ENCODE measurements around the gene CACYBP. TPM values are rescaled to one million over a fixed set of nuclear protein-coding genes. Genes with fewer than 3 reads are reported as not detected.
A peak's percentile ranks its signal among the peaks of the same experiment; 100 is the strongest.

CACYBP gene
- total and polyA plus RNA-seq, 2 of the 8 experiments (the other 6 are each of a cell fraction or from before 2014, with no cell fraction given): 28.3 to 247 TPM

DNA sequence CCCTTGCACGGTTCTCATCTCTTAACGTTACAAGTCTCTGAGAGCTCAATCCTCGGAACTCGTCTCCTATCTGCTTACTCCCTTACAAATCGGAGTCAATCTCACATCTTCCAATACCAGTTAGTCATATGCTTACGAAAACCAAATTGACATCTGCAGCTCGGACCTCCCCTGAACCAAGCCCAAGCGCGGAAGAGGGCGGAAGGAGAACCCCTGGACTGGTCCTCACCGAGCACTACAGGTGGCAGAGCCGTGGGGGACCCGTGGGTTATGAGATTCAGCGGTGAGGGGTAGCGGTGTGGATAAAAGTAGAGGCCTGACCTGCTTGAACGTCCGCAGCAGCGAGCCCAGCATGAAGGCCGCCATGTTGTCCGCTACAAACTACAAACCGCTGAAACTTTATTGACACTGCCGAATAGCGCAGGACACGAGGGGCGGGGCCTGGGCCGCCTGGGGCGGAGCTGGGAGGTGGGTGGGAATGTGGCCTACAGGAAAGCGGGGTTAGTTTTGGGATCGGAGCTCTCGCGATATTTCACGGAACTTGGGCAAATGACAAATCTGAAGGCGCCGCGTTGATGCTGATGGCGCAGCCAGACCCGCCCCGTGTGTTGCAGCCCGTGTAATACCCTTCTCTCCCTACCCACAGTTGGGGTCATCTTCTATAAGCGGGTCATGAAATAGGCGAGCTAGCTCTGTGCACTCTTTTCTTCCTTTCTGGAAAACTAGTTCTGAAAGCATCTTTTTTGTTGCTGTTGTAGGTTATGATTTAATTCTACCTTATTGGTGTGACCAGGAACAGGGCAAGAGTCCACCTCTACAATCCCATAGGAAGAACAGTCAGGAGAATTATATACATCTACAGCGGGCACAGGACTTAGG lies 23.5 kb downstream of the CACYBP start, which contains the start of gene MRPS14 (continued):
- TF ChIP-seq EP300 (IDR thresholded peaks at IDR 0.05; ENCODE audit: borderline replicate concordance in 1 of 2, low read depth in 2 of 2, low read length in 2 of 2) (no peak), YY1 (IDR thresholded peaks at IDR 0.05; ENCODE audit: low read depth, low read length) (peak; percentile 99), TCF12 (IDR thresholded peaks at IDR 0.05; ENCODE audit: low read depth, low read length) (peak; percentile 61; the same call in 1 of the 2 replicates), CHD1 (IDR thresholded peaks at IDR 0.05; ENCODE audit: low read depth, low read length) (no peak), CBX5 (IDR thresholded peaks at IDR 0.05; ENCODE audit: low read depth, low read length) (no peak), NANOG (IDR thresholded peaks at IDR 0.05; ENCODE audit: insufficient read depth, low read depth, low read length, poor library complexity, severe bottlenecking) (peak; percentile 49), MAFK (IDR thresholded peaks at IDR 0.05; ENCODE audit: low read depth, low read length) (no peak), CBX8 (IDR thresholded peaks at IDR 0.05; ENCODE audit: borderline replicate concordance, low read depth, low read length) (no peak), RAD21 (IDR thresholded peaks at IDR 0.05 in 1 of 2, conservative IDR thresholded peaks at IDR 0.05 in 1 of 2; ENCODE audit: low read depth in 2 of 2, low read length in 2 of 2) (no peak), HDAC2 (IDR thresholded peaks at IDR 0.05; ENCODE audit: borderline replicate concordance in 1 of 2, low read depth in 2 of 2, low read length in 2 of 2) (no peak), KDM4A (IDR thresholded peaks at IDR 0.05; ENCODE audit: low read depth, low read length, severe bottlenecking) (peak; percentile 65), RXRA (IDR thresholded peaks at IDR 0.05; ENCODE audit: insufficient read depth, low read depth, low read length) (no peak), SP2 (IDR thresholded peaks at IDR 0.05; ENCODE audit: low read length) (no peak), SIX5 (IDR thresholded peaks at IDR 0.05; ENCODE audit: low read depth, low read length) (no peak), SP4 (IDR thresholded peaks at IDR 0.05; ENCODE audit: low read length) (peak; percentile 81; the same call in 1 of the 2 replicates), CEBPB (IDR thresholded peaks at IDR 0.05; ENCODE audit: low read depth, low read length) (no peak), BACH1 (IDR thresholded peaks at IDR 0.05; ENCODE audit: low read length) (no peak), CHD2 (IDR thresholded peaks at IDR 0.05; ENCODE audit: low read length) (peak; percentile 96), KDM1A (IDR thresholded peaks at IDR 0.05; ENCODE audit: borderline replicate concordance, low read length) (no peak), BRCA1 (IDR thresholded peaks at IDR 0.05; ENCODE audit: low read depth, low read length) (peak; percentile 80)
- TF ChIP-seq, protein P1, sequence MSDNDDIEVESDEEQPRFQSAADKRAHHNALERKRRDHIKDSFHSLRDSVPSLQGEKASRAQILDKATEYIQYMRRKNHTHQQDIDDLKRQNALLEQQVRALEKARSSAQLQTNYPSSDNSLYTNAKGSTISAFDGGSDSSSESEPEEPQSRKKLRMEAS (IDR thresholded peaks at IDR 0.05): peak; percentile 81
- TF ChIP-seq, protein P2, sequence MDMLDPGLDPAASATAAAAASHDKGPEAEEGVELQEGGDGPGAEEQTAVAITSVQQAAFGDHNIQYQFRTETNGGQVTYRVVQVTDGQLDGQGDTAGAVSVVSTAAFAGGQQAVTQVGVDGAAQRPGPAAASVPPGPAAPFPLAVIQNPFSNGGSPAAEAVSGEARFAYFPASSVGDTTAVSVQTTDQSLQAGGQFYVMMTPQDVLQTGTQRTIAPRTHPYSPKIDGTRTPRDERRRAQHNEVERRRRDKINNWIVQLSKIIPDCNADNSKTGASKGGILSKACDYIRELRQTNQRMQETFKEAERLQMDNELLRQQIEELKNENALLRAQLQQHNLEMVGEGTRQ (IDR thresholded peaks at IDR 0.05; ENCODE audit: low read length): no peak
